Aorta (tissue), 5 donors: Measurements from ENCODE around the gene CD180. TPM values are rescaled to one million over a fixed set of nuclear protein-coding genes. Genes with fewer than 3 reads are reported as not detected.

ENCODE experiments used
- ATAC-seq: fragments of 200-7000 bp; cut with Tn5 transposase; one replicate; pipeline ENCODE4 v1.9.1; 2022; ENCODE audit warnings: moderate library complexity; ENCODE audit not compliant: low FRiP score
- DNase-seq, 2 donors: peaks; one replicate each; pipeline ENCODE4 v3.0.0-alpha.2; 2020
- H3K27ac ChIP-seq, 2 donors: one replicate each; pipeline ENCODE4 v1.5.1; 2013; ENCODE audit warnings: low read length in 2 of 2, mild to moderate bottlenecking in 2 of 2, moderate library complexity in 2 of 2, control low read depth in 1 of 2, inconsistent platforms in 1 of 2, low read depth in 1 of 2
- H3K27me3 ChIP-seq, 2 donors: one replicate each; pipeline ENCODE4 v1.6.1; 2013; ENCODE audit warnings: control low read depth in 1 of 2, low read length in 1 of 2, mild to moderate bottlenecking in 1 of 2, moderate library complexity in 1 of 2; ENCODE audit not compliant: insufficient read depth in 2 of 2, control insufficient read depth in 1 of 2
- H3K36me3 ChIP-seq, 2 donors: one replicate each; pipeline ENCODE4 v1.6.1; 2013; ENCODE audit warnings: control low read depth in 1 of 2, low read length in 1 of 2, mild to moderate bottlenecking in 1 of 2; ENCODE audit not compliant: insufficient read depth in 2 of 2, control insufficient read depth in 1 of 2
- H3K4me1 ChIP-seq, 2 donors: one replicate each; pipeline ENCODE4 v1.6.1; 2013; ENCODE audit warnings: low read length in 2 of 2, control low read depth in 1 of 2, mild to moderate bottlenecking in 1 of 2, moderate library complexity in 1 of 2; ENCODE audit not compliant: insufficient read depth in 2 of 2, control insufficient read depth in 1 of 2
- H3K4me3 ChIP-seq, 2 donors: one replicate each; pipeline ENCODE4 v1.5.1; 2013; ENCODE audit warnings: low read length in 2 of 2, control low read depth in 1 of 2, mild to moderate bottlenecking in 1 of 2
- H3K9me3 ChIP-seq: one replicate; pipeline ENCODE4 v1.6.1; 2013; ENCODE audit warnings: mild to moderate bottlenecking, low read length; ENCODE audit not compliant: control insufficient read depth
- WGBS, 2 donors: extraction: QIAGEN DNeasy Blood & Tissue Kit; methylation state at CpG; one replicate each; pipeline ENCODE4 v1.1.7; 2013; 5-methylcytosine and 5-hydroxymethylcytosine counted together
- intact Hi-C, 2 donors: fragments of 100-400 bp; cut with DNase I; formaldehyde crosslinking; loops; one replicate each; pipeline versions ENCODE4 v1.14.2 to v1.15.0; 2022
- polyA plus RNA-seq, 2 donors: library from polyadenylated mRNA; stranded (reverse); fragments of 200-250 nt; gene quantifications; one replicate each; pipeline ENCODE4 v1.2.3, GENCODE V29; 2013
- total RNA-seq, 2 donors: library from RNA; stranded (reverse); fragmentation: NEBNext Ultra II Directional; extraction: Animal tissue kit (Norgen Biotek cat#: 25700); gene quantifications; one replicate each; pipeline ENCODE4 v1.2.1, GENCODE V29; 2021
- donor health status: healthy with polysubstance abuse.
- donor health status: Bipolar disorder and iron deficiency.
- donor health status: DM: no; HTN: no; CAD: no.
- donor health status: DM: no; HTN: no; CAD: no.
- donor health status: DM: yes; HTN: yes; CAD: no.

Gene CD180
- total and polyA plus RNA-seq, 4 donors = 0.18 to 3.0 (median 1.5) TPM

DNA sequence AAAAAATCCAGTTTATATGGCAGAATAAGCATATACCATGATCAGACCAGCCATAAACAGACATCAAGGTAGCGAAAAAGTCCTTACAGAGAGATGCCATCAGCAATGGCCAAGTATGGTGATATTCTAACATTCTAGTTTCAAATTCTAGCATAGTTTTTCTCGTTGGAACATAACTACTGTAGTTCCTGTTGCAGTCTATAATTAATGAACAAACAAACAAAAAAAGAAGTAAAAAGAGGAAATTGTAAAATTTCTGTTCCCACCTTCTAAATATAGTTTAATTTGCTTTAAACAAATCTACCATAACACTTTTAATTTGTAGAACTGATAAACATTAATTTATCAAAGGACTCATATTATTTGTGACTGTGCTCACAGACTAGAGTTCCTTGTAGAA is 9.9 kb upstream of the CD180 start:
- H3K27me3 ChIP-seq = no peaks in the 10 kb centered on the region
- ATAC-seq (no peak), DNase-seq (no peak)
- H3K4me3 ChIP-seq = no peak overlapping the region
- no peaks in the 10 kb centered on the region for H3K9me3 ChIP-seq
- H3K27ac ChIP-seq = no peak overlapping the region
- 87 to 88% methylated on average over 2 of the region's 2 CpGs for WGBS, 2 donors
- H3K36me3 ChIP-seq = no peaks in the 10 kb centered on the region
- H3K4me1 ChIP-seq = peaks cover 0 to 2% of the 10 kb centered on the region in 2 donors
- intact Hi-C loops = no loop called here

GRCh38 chr5:67205981-67206380 is 9.4 kb upstream of the CD180 start:
- 90 to 93% methylated on average over 3 of the region's 3 CpGs for WGBS, 2 donors

GRCh38 chr5:67204821-67205220 is 8.2 kb upstream of the CD180 start:
- Histone ChIP-seq H3K36me3 (no peaks in the 10 kb centered on the region), H3K27ac (no peak overlapping the region), H3K4me1 (peaks cover 0 to 2% of the 10 kb centered on the region in 2 donors), H3K27me3 (no peaks in the 10 kb centered on the region), H3K4me3 (no peak overlapping the region), H3K9me3 (no peaks in the 10 kb centered on the region)
- 83 to 85% methylated on average over 5 of the region's 5 CpGs for WGBS, 2 donors
- DNase-seq (no peak), ATAC-seq (no peak)
- intact Hi-C loops = no loop called here

More at GRCh38 chr5:67205981-67206380, 9.4 kb upstream of the CD180 start:
- Histone ChIP-seq H3K4me1 (peaks cover 0 to 2% of the 10 kb centered on the region in 2 donors), H3K9me3 (no peaks in the 10 kb centered on the region), H3K27me3 (no peaks in the 10 kb centered on the region), H3K4me3 (no peak overlapping the region), H3K27ac (no peak overlapping the region), H3K36me3 (no peaks in the 10 kb centered on the region)
- DNase-seq (no peak), ATAC-seq (no peak)
- intact Hi-C loops = no loop called here

DNA sequence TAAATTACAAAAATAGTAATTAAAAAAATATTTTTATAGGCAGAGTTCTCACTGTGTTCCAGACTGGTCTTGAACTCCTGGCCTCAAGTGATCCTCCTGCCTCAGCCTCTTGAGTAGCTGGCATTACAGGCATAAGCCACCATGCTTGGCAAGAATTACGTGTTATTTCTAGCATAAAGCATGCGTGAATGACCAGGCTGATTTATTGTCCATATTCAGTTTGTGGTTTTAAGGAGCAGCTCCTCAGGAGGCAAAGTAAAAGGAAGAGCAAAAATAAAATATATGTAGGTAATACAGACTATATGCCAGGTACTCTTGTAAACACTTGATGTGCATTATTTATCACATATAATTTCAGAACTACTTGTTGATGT is 7.1 kb upstream of the CD180 start:
- H3K9me3 ChIP-seq = no peaks in the 10 kb centered on the region
- H3K36me3 ChIP-seq = no peaks in the 10 kb centered on the region
- intact Hi-C loops = no loop called here
- no peaks in the 10 kb centered on the region for H3K27me3 ChIP-seq
- H3K27ac ChIP-seq = no peak overlapping the region
- DNase-seq = no peak
- no peak overlapping the region for H3K4me3 ChIP-seq
- 9 to 14% methylated on average over 2 of the region's 2 CpGs for WGBS, 2 donors
- peaks cover 0 to 2% of the 10 kb centered on the region in 2 donors for H3K4me1 ChIP-seq
- ATAC-seq = no peak

DNA sequence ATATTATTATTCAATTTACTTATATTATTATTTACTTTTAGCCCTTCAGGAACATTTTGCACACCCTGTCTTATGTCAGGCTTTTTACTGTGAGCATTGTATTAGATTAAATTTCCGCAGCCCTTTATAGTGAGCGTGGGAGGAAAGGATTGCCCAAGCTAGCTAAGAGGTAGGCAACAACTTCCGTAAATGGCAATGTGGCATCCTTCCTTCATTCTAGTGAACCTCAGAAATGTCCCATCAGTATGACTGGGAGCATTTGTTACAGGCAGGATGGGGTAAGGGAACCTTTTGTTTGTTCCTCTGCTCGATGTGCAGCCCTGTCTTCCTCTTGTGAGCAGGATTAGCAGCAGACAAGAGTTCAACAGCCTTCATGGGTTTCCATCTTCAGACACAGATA is 6.2 kb upstream of the CD180 start:
- H3K4me3 ChIP-seq = no peak overlapping the region
- no peak for ATAC-seq
- WGBS, 2 donors = 91 to 93% methylated on average over 4 of the region's 4 CpGs
- H3K27ac ChIP-seq = no peak overlapping the region
- H3K9me3 ChIP-seq = no peaks in the 10 kb centered on the region
- intact Hi-C loops = no loop called here
- no peak for DNase-seq
- H3K27me3 ChIP-seq = no peaks in the 10 kb centered on the region
- H3K36me3 ChIP-seq = no peaks in the 10 kb centered on the region
- H3K4me1 ChIP-seq = peaks cover 0 to 2% of the 10 kb centered on the region in 2 donors

DNA sequence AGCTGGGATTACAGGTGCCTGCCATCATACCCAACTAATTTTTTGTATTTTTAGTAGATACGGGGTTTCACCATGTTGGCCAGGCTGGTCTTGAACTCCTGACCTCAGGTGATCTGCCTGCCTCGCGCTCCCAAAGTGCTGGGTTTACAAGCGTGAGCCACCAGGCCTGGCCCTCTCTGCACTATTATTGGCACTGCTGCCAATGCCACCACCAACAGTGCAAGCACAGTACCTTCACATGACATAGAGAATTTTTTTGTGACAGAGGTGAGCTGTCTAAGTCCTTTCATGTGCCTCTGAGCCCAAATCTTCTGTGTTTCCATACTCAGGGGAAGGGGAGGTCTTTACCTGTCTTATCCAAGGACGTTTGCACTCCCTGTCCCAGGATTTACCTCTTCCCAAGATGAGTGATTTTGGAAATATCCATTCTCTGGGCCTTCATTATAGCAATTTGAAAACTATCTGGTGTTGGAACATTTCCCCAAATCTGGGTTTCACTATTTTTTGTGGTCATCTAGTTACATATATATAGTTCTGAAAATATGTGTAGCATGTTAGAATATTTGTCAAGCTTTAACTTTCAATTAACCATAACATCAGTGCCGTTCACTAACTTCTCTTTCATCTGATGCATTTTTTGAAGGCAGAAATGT is 5.4 kb upstream of the CD180 start:
- Histone ChIP-seq H3K4me3 (no peak overlapping the region), H3K9me3 (no peaks in the 10 kb centered on the region), H3K36me3 (no peaks in the 10 kb centered on the region), H3K27me3 (no peaks in the 10 kb centered on the region), H3K27ac (no peak overlapping the region), H3K4me1 (peaks cover 0 to 2% of the 10 kb centered on the region in 2 donors)
- ATAC-seq (no peak), DNase-seq (no peak)
- 86 to 90% methylated on average over 6 of the region's 6 CpGs for WGBS, 2 donors
- intact Hi-C loops = no loop called here

DNA sequence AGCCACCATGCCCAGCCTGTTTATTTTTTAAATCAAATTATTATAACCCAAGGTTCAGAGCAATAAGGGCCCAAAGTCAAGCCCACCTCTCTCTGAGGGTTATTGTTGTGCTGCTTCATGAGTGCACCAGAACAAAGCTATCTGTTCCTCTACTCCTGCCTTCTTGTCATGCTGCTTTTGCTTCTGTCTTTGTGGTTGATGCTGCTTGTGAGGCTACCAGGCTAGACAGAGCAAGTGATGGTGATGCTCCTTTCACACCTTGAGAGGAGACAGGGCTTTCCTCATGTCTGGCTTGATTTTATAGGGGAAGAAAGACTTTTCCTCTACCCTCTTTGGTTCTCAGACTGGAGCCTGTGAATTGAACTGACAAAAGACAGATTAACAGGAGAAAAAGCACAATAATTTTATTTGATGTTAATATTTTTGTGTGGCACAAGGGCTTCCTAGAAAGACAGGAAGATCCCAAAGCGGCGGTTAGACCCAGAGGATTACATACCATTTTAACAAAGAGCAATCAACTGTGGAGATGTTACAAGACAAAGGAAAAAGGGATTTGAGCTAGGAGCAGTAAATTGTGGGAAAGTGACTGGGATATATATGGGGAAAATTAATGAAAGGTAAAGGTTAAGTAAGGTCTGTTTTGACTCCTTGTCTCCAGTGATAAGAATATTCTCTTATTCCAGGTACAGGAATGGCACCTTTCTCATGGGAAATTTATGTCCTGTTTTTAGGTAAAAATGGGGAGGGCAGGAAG is 4.4 kb upstream of the CD180 start:
- Histone ChIP-seq H3K36me3 (no peaks in the 10 kb centered on the region), H3K27me3 (no peaks in the 10 kb centered on the region), H3K4me1 (peaks cover 0 to 2% of the 10 kb centered on the region in 2 donors), H3K9me3 (no peaks in the 10 kb centered on the region), H3K4me3 (no peak overlapping the region), H3K27ac (no peak overlapping the region)
- ATAC-seq = no peak
- DNase-seq = no peak
- intact Hi-C loops = no loop called here
- 98 to 99% methylated on average over 2 of the region's 2 CpGs for WGBS, 2 donors

DNA sequence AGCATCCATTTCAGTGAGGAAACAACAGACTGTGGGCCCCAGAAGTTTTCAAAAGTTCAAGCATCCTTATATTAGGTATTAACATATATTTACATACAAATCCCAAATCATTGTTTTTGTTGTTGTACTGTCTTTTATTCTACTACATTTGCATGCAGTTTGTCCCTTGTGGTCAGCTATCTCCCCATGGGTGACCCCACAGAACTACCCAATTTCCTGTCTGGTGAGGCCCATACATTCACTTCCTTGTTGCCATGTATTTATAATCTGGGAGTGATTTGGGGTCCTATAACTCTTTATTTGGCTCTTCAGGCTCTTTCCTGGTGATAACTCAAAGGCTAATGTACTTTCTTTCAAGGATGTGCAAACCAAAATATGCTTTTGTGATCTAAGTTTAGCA is 3.3 kb upstream of the CD180 start:
- no peak for DNase-seq
- H3K9me3 ChIP-seq = no peaks in the 10 kb centered on the region
- H3K4me3 ChIP-seq = no peak overlapping the region
- intact Hi-C loops = no loop called here
- H3K36me3 ChIP-seq = no peaks in the 10 kb centered on the region
- no peak overlapping the region for H3K27ac ChIP-seq
- no peaks in the 10 kb centered on the region for H3K27me3 ChIP-seq
- no peak for ATAC-seq
- peaks cover 0 to 2% of the 10 kb centered on the region in 2 donors for H3K4me1 ChIP-seq

- Histone ChIP-seq H3K4me3 (no peak overlapping the region), H3K27ac (no peak overlapping the region), H3K27me3 (no peaks in the 10 kb centered on the region), H3K9me3 (no peaks in the 10 kb centered on the region), H3K36me3 (no peaks in the 10 kb centered on the region), H3K4me1 (peaks cover 0 to 2% of the 10 kb centered on the region in 2 donors)
- ATAC-seq (no peak), DNase-seq (no peak)
- intact Hi-C loops = no loop called here
- 86% methylated on average over 1 of the region's 1 CpG for WGBS, 2 donors
These were observed 2.3 kb upstream of the CD180 start for GRCh38 chr5:67198917-67199316.
